BJ (cell line): Measurements from ENCODE around the gene NAV2. TPM values are rescaled to one million over a fixed set of nuclear protein-coding genes. Genes with fewer than 3 reads are reported as not detected.

ENCODE experiments used
- CTCF ChIA-PET: fragments of 350-600 bp; formaldehyde crosslinking; extraction: SDS; loops from one replicate; lab custom pipeline; 2021; ENCODE audit warnings: antibody characterized with exemption, inconsistent platforms; lab: Yijun Ruan, JAX
- POLR2A ChIA-PET: fragments of 300-600 bp; sonication (Branson Sonifier 250); formaldehyde crosslinking; extraction: SDS; loops from one replicate; lab custom pipeline; 2021; ENCODE audit warnings: antibody characterized with exemption; lab: Charles Lee
- DNase-seq: peaks from one replicate; pipeline ENCODE4 v3.0.0-alpha.2; 2011; ENCODE audit warnings: low read depth
- H3K27me3 ChIP-seq: 2 replicates; pipeline ENCODE4 v1.6.0; 2011; ENCODE audit warnings: low read length; ENCODE audit not compliant: control insufficient read depth, insufficient read depth
- H3K36me3 ChIP-seq: 2 replicates; pipeline ENCODE4 v1.5.1; 2011; ENCODE audit warnings: low read length; ENCODE audit not compliant: control insufficient read depth, insufficient read depth
- H3K4me3 ChIP-seq: 2 replicates; pipeline ENCODE4 v1.5.1; 2011; ENCODE audit warnings: low read depth, mild to moderate bottlenecking, control low read depth, low read length
- polyA plus RNA-seq: library from polyadenylated mRNA; depleted of rRNA; stranded (reverse); fragments of >200 nt; gene quantifications from 2 replicates; pipeline ENCODE4 v1.2.3, GENCODE V29; 2011
- TF ChIP-seq, protein P1 (sequence below): IDR thresholded peaks from 2 replicates; pipeline ENCODE4 v1.5.1; 2011; ENCODE audit warnings: low read depth, mild to moderate bottlenecking, control low read depth, inconsistent platforms, low read length, moderate library complexity; ENCODE audit not compliant: insufficient read depth

NAV2 gene
- polyA plus RNA-seq, 1 experiment = 6.1 TPM

DNA sequence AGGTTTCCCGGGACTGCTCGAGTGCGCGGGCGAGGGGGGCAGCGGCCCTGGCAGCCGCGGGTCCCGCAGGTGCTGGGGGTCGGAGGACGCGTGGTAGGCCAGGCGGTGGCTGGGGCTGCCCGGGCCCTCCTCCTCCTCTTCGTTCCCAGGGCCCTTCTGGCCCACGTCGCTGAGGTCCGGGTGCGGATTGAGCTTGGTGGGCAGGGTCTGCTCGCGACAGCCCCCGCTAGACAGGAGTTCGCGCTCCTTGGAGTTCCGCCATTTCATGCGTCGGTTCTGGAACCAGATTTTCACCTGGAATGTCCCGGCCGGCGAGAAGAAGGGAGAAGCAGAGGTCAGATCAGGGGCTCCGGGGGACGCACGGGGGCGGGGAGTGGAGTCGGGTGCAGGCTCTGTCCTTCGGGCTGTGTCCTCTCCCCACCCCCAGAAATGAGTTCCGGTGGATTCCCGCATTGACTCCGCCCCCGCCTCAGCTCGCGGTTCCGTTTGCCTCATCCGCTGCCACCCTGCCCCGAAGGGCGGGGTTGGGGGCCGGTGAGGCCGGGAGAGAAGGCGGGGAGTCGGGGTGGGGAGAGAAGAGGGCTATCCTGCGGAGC lies 443.7 kb downstream of the NAV2 start:
- Histone ChIP-seq H3K36me3 (no peaks in the 10 kb centered on the region), H3K4me3 (no peak overlapping the region), H3K27me3 (peaks cover 53% of the 10 kb centered on the region)
- ChIA-PET CTCF (no interaction called here), POLR2A (no interaction called here)
- DNase-seq = no peak
- TF ChIP-seq, protein P1, sequence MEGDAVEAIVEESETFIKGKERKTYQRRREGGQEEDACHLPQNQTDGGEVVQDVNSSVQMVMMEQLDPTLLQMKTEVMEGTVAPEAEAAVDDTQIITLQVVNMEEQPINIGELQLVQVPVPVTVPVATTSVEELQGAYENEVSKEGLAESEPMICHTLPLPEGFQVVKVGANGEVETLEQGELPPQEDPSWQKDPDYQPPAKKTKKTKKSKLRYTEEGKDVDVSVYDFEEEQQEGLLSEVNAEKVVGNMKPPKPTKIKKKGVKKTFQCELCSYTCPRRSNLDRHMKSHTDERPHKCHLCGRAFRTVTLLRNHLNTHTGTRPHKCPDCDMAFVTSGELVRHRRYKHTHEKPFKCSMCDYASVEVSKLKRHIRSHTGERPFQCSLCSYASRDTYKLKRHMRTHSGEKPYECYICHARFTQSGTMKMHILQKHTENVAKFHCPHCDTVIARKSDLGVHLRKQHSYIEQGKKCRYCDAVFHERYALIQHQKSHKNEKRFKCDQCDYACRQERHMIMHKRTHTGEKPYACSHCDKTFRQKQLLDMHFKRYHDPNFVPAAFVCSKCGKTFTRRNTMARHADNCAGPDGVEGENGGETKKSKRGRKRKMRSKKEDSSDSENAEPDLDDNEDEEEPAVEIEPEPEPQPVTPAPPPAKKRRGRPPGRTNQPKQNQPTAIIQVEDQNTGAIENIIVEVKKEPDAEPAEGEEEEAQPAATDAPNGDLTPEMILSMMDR = no peak

DNA sequence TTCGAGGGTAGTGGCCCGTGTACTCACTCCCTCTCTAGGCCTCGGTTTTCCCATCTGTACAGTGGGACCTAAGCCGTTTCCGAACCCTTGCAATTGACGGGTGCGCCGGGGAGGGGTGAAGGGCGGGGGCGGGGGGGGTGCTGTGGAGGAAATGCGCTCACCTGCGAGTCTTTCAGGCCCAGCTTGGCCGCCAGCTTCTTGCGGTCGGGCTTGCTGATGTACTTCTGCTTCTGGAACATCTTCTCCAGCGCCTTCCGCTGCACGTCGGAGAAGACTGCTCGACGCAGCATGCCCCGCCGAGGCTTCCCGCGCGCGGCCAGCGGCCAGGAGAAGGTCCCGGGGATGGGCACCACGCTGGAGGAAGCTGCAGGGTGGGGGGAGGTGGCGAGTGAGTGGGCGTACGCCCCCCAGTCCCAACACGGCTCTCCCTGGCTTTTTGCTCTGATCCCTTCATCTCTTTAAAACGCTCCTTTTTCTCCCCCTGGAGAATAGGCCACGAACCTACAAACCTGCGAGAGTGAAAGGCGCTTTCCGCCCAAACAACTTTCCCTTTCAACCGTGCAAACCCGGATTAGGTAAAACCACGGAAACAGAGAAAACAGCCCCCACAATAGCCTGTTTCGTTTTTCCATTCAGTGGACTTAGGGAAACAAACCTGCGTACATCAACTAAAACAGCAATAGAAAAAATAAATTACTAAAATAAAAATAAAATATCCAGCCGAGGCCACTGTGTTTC lies 444.4 kb downstream of the NAV2 start:
- H3K4me3 ChIP-seq = no peak overlapping the region

DNA sequence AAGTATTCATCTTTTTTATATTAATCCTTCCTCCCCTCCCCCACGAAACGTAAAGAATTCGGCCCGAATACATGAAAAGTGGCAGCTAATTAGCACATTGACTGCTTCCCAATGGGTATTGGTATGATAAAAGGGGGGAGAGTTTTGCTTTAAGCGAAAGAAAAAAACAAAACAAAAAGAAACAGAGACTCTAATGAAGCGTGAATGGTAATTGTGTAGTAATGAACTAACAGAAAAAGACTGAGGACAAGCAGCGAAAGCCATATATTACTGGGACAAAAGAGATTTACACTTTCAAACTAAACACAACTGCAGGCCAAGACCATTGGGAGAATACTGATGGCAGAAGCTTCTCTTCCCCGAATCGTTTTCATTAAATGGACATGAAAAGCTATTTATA lies 445.1 kb downstream of the NAV2 start:
- CTCF ChIA-PET = no interaction called here
- POLR2A ChIA-PET = no interaction called here
- TF ChIP-seq, protein P1 = no peak
- Histone ChIP-seq H3K4me3 (no peak overlapping the region), H3K27me3 (peaks cover 65% of the 10 kb centered on the region), H3K36me3 (no peaks in the 10 kb centered on the region)
- no peak for DNase-seq

More for the DNA sequence above, 444.4 kb downstream of the NAV2 start:
- Histone ChIP-seq H3K36me3 (no peaks in the 10 kb centered on the region), H3K27me3 (peaks cover 58% of the 10 kb centered on the region)
- ChIA-PET CTCF (no interaction called here), POLR2A (no interaction called here)
- TF ChIP-seq, protein P1 = no peak
- DNase-seq = no peak

- DNase-seq = no peak
- ChIA-PET POLR2A (no interaction called here), CTCF (no interaction called here)
- TF ChIP-seq, protein P1 = no peak
- no peaks in the 10 kb centered on the region for H3K36me3 ChIP-seq
- H3K27me3 ChIP-seq = peaks cover 73% of the 10 kb centered on the region
- no peak overlapping the region for H3K4me3 ChIP-seq
Measured at GRCh38 chr11:20158597-20159257, 446.1 kb downstream of the NAV2 start.
